ENCODE results near the gene MUC4. TPM values are rescaled to one million over a fixed set of nuclear protein-coding genes. Genes with fewer than 3 reads are reported as not detected.
A peak's percentile ranks its signal among the peaks of the same experiment; 100 is the strongest.

The MUC4 gene
- total RNA-seq, 1 donor from 2014 or later, result 43.5 TPM

DNA sequence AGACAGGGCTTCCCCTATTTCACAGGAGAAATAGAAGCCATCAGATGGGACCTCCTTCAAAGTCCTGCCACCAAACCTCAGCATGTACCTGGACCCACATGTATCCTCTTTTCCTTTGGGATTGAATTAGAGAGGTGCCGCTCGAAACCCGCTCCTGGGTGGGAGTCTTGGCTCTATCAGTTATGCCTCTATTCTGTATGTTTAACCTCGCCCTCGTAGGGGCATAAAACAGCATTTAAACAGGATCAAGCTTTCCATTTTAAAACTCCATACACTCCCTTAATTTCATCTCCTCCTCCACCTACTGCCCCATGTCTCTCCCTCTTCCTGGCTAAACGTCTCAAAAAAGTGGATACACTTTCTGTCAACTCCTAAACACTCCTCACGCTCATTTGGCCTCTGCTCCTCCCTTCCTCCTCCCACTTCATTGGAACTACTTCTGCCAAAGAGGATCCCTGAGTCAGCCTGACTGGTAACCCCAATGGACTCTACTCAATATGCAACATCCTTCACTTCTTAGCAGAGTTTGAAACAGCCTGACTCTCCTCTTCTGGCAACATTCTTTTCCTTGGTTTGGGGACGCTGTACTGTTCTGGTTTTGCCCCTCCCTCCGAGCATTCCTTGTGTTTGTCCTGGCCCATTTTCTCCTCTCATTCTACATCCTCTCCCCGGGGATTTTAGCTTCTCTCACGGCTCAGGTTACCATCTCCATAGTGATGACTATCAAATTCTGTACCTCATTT is 114.0 kb downstream of the MUC4 start:
- peak; percentile 53 for ATAC-seq

Other genes starting within 250 kb of the MUC4 start
- gene APOD, start 228.0 kb downstream of the MUC4 start, total RNA-seq, result 3.5 TPM
- 34.9 TPM for gene MUC20, start 91.0 kb downstream of the MUC4 start, total RNA-seq
- gene TNK2, start 96.6 kb upstream of the MUC4 start, total RNA-seq, result 42.6 TPM